BE2C (cell line): ENCODE results near the gene ICE2.

Experiments used
- DNase-seq: peaks from one replicate; pipeline ENCODE4 v3.0.0-alpha.2; 2020
- H3K27me3 ChIP-seq: fragments of 250-450 bp; sonication (Bioruptor Pico); 2 replicates; pipeline ENCODE4 v1.5.1; 2020; ENCODE audit warnings: mild to moderate bottlenecking
- H3K36me3 ChIP-seq: fragments of 250-450 bp; sonication (Bioruptor Pico); 2 replicates; pipeline ENCODE4 v1.5.1; 2020; ENCODE audit warnings: mild to moderate bottlenecking
- H3K4me1 ChIP-seq: fragments of 250-450 bp; sonication (Bioruptor Pico); 2 replicates; pipeline ENCODE4 v1.5.1; 2020
- H3K4me3 ChIP-seq: 2 replicates; pipeline ENCODE4 v1.5.1; 2011; ENCODE audit warnings: low read depth, low read length
- H3K9me3 ChIP-seq: fragments of 250-450 bp; sonication (Bioruptor Pico); 2 replicates; pipeline ENCODE4 v1.5.1; 2020
- CTCF ChIP-seq: IDR thresholded peaks from 2 replicates; pipeline ENCODE4 v1.5.1; 2012; ENCODE audit warnings: mild to moderate bottlenecking, low read depth, low read length

Gene ICE2

GRCh38 chr15:60394689-60395097, 84.2 kb downstream of the ICE2 start:
- Histone ChIP-seq H3K27me3 (no peaks in the 10 kb centered on the region), H3K9me3 (no peaks in the 10 kb centered on the region), H3K4me3 (no peak overlapping the region), H3K36me3 (peaks cover 24% of the 10 kb centered on the region), H3K4me1 (peaks cover 52% of the 10 kb centered on the region)
- no peak for DNase-seq
- TF ChIP-seq CTCF: no peak

GRCh38 chr15:60392986-60393790, 85.8 kb downstream of the ICE2 start:
- TF ChIP-seq CTCF: no peak
- Histone ChIP-seq H3K9me3 (no peaks in the 10 kb centered on the region), H3K4me3 (no peak overlapping the region), H3K36me3 (peaks cover 27% of the 10 kb centered on the region), H3K27me3 (no peaks in the 10 kb centered on the region), H3K4me1 (peaks cover 55% of the 10 kb centered on the region)
- peak; percentile 60 for DNase-seq

GRCh38 chr15:60392601-60392985, 86.3 kb downstream of the ICE2 start:
- H3K4me3 ChIP-seq: no peak overlapping the region
- peaks cover 27% of the 10 kb centered on the region for H3K36me3 ChIP-seq
- TF ChIP-seq CTCF: no peak
- H3K9me3 ChIP-seq: no peaks in the 10 kb centered on the region
- no peak for DNase-seq
- H3K27me3 ChIP-seq: no peaks in the 10 kb centered on the region
- H3K4me1 ChIP-seq: peaks cover 55% of the 10 kb centered on the region

- Histone ChIP-seq H3K4me1 (peaks cover 55% of the 10 kb centered on the region), H3K4me3 (no peak overlapping the region), H3K9me3 (no peaks in the 10 kb centered on the region), H3K36me3 (peaks cover 27% of the 10 kb centered on the region), H3K27me3 (no peaks in the 10 kb centered on the region)
- DNase-seq: no peak
- no peak for TF ChIP-seq CTCF
These were observed 87.1 kb downstream of the ICE2 start for GRCh38 chr15:60391722-60392315.

GRCh38 chr15:60390871-60391501, 88.0 kb downstream of the ICE2 start:
- no peaks in the 10 kb centered on the region for H3K9me3 ChIP-seq
- peaks cover 49% of the 10 kb centered on the region for H3K4me1 ChIP-seq
- H3K4me3 ChIP-seq: no peak overlapping the region
- H3K36me3 ChIP-seq: peaks cover 21% of the 10 kb centered on the region
- TF ChIP-seq CTCF: no peak
- DNase-seq: no peak
- H3K27me3 ChIP-seq: no peaks in the 10 kb centered on the region

- Histone ChIP-seq H3K9me3 (no peaks in the 10 kb centered on the region), H3K4me1 (peaks cover 45% of the 10 kb centered on the region), H3K4me3 (no peak overlapping the region), H3K36me3 (peaks cover 19% of the 10 kb centered on the region), H3K27me3 (no peaks in the 10 kb centered on the region)
- no peak for DNase-seq
- TF ChIP-seq CTCF: no peak
These were observed 88.7 kb downstream of the ICE2 start for GRCh38 chr15:60390231-60390630.
